Measurements from ENCODE around the gene PDGFA.

Gene PDGFA

DNA sequence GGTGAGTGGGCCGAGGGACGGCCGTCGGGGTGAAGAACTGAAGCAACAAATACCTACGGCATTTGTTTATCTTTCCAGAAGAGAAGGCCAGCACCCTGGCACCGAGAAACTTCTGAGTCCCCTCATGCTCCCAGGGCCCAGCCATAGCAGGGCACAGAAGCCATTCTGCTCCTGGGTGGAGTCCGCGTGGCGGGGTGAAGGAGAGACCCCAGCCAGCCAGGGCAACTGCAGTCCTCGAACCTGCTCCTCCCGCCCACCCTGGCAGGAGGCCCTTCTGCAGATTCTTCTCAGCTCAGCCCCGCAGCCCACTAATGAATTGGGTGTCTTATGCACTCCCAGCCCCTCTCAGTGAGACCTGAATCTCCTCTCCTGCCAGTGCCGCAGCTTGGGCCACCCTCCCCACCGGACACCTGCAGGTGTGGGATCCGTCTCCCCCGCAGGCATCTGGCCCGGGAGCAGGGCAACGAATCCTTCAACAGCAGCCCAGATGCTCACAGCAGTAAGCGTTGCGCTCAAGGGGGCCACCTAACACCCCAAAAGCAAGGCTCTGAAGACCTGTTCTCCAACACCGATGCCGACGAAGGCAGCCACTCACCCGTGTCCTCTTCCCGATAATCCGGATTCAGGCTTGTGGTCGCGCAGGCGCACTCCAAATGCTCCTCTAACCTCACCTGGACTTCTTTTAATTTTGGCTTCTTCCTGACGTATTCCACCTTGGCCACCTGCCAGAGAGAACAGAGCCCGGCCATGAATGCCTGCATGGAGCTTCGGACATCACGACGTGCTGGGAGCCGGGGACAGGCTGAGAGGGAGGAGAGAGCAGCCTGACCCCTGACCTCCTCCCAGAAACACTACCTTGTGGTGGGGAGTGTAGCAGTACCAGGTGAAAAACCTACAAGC, 18.9 kb downstream of the PDGFA start:
- TF ChIP-seq, protein P1, sequence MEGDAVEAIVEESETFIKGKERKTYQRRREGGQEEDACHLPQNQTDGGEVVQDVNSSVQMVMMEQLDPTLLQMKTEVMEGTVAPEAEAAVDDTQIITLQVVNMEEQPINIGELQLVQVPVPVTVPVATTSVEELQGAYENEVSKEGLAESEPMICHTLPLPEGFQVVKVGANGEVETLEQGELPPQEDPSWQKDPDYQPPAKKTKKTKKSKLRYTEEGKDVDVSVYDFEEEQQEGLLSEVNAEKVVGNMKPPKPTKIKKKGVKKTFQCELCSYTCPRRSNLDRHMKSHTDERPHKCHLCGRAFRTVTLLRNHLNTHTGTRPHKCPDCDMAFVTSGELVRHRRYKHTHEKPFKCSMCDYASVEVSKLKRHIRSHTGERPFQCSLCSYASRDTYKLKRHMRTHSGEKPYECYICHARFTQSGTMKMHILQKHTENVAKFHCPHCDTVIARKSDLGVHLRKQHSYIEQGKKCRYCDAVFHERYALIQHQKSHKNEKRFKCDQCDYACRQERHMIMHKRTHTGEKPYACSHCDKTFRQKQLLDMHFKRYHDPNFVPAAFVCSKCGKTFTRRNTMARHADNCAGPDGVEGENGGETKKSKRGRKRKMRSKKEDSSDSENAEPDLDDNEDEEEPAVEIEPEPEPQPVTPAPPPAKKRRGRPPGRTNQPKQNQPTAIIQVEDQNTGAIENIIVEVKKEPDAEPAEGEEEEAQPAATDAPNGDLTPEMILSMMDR (IDR thresholded peaks at IDR 0.05; ENCODE audit: low read depth, low read length, missing control alignments), result no peak
- H3K4me3 ChIP-seq (replicated peaks; ENCODE audit: low read depth, low read length), result no peak overlapping the region
- no peak for DNase-seq (ENCODE audit: extremely low read depth, low read depth)

DNA sequence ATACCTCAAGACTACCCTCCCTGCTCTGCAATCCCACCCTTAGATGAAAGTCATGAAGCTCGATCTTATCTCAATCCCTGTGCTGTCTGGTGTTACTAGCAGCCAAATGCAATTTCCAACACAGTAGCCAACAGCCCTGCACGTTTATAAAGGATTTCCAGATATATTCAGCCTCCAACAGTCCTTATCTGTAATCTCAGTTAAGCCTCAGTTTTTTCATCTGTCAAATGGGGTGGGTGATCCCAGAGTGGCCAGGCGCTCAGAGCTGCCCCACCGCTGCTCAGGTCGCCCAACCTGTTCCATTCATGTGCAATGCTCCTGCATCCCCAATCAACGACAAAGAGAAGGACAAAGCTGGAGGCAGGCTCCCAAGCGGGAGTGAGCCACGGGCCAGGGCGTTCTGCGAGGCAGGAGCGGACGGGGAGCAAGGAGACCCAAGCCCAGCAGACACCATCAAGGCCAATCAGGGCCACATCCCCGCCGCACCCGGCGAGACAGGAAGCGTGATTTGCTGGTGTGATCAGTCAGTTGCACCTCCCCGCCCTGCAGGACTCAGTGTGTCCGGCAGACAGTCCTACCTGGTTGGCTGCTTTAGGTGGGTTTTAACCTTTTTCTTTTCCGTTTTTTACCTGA, 19.7 kb downstream of the PDGFA start:
- TF ChIP-seq, protein P1 (IDR thresholded peaks at IDR 0.05; ENCODE audit: low read depth, low read length, missing control alignments), result no peak
- no peak overlapping the region for H3K4me3 ChIP-seq (replicated peaks; ENCODE audit: low read depth, low read length)
- no peak for DNase-seq (ENCODE audit: extremely low read depth, low read depth)

DNA sequence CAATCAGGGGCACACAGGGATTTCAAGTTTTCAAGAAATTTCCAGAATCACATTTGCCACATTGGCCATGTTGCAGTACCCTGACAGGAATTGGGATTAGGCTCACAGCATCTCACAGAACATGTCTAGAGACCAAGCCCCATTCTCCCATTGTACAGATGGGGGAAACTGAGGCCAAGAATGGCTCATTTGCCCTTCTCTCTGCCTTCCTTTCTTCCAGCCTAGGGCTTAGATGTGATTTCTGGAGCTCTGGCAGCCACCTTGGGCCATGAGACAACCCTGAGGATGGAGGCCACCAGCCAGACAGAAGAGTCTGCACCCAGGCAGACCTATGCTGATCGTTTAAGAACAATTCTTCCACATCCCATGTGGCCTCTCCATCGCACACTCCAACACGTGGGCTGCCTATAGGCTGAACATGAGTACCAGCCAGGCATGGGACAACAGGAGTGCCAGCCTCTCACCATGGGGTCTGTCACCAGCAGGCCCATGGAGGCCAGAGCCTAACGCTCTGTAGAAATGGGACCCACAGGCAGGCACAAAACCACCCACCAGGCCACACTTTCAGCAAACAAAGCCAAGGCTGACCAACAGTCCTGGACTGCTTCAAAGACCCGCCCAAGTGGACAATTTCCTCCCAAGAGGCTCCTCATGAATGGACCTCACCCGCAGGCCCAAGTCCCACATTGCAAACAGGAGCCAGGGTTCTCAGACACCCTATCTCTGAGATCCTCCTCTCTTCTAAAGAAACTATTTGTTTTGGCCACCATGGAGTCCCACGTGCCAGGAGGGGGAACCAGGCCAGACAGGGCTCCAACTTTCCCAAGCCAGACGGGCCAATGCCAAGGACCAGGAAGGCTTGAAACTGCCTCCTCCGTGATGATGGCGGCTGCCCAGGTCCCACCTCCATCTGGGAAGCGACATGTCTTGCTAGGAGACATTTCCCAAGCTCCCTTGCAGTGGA, 20.7 kb downstream of the PDGFA start:
- DNase-seq (ENCODE audit: extremely low read depth, low read depth), result no peak
- H3K4me3 ChIP-seq (replicated peaks; ENCODE audit: low read depth, low read length), result no peak overlapping the region
- TF ChIP-seq, protein P1 (IDR thresholded peaks at IDR 0.05; ENCODE audit: low read depth, low read length, missing control alignments), result no peak

DNA sequence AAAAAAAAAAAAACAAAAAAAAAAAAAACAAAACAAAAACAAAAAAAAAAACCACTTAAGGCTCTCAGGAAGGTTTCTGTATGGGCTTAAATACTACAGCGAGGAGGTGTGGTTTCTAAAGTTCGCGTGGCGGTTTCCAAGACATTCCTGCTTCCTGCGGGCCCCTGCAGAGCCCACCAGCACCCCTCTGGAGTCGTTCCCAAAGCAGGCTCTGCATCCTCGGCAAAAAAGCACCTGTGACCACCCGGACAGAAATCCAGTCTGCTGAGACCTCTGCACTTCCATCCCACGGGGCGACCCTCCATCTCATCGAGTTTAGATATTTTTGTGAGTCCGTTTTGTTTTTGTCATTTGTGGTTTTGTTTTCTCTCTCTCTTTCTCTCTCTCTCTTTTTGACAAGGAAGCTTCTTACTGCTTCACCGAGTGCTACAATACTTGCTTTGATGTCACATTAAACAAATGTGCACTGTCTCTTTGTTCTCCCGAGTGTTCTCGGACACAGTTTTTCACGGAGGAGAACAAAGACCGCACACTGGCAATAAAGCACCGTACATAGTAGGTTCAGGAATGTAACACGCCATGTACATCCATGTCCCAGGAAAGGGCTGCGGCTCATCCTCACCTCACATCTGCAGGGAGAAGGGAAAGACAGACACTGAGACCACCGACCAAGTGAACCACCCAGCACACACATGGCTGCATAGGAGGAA, 21.5 kb downstream of the PDGFA start:
- DNase-seq (ENCODE audit: extremely low read depth, low read depth), result no peak
- TF ChIP-seq, protein P1 (IDR thresholded peaks at IDR 0.05; ENCODE audit: low read depth, low read length, missing control alignments), result no peak
- H3K4me3 ChIP-seq (replicated peaks; ENCODE audit: low read depth, low read length), result no peak overlapping the region

DNA sequence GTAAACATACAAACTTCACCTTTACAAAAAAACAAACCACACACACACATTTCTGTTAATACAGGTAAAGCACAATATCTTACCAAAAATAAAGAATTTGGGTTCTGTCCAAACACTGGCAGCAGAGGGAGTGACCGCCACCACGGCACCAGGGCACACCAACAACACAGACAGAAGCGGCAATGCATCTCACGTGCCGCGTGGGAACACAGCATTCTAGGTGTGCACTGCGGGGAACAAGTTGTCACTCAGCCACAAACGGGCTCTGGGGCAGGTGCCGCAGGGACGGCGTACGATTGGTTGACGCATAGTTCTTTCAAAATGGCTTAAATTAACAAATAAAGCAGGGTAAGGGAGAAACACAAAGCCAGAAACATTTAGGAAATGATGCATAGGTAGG, 22.3 kb downstream of the PDGFA start:
- DNase-seq (ENCODE audit: extremely low read depth, low read depth), result no peak
- no peak overlapping the region for H3K4me3 ChIP-seq (replicated peaks; ENCODE audit: low read depth, low read length)
- TF ChIP-seq, protein P1 (IDR thresholded peaks at IDR 0.05; ENCODE audit: low read depth, low read length, missing control alignments), result no peak
